AG04450 (cell line): ENCODE data around the gene ITM2C. TPM values are rescaled to one million over a fixed set of nuclear protein-coding genes. Genes with fewer than 3 reads are reported as not detected.

Experiments
- CTCF ChIA-PET: fragments of 300-600, 350-600 bp; formaldehyde crosslinking; extraction: SDS; loops from one replicate; lab custom pipeline; 2022; ENCODE audit warnings: antibody characterized with exemption, inconsistent platforms; lab: Charles Lee
- POLR2A ChIA-PET: fragments of 350-600 bp; formaldehyde crosslinking; extraction: SDS; loops from one replicate; lab custom pipeline; 2021; ENCODE audit warnings: antibody characterized with exemption, inconsistent platforms; lab: Yijun Ruan, JAX
- DNase-seq: peaks from one replicate; pipeline ENCODE4 v3.0.0-alpha.2; 2011; ENCODE audit warnings: low read depth, low spot score
- H3K27ac ChIP-seq: one replicate; pipeline ENCODE4 v1.5.1; 2012; ENCODE audit warnings: low read depth, low read length, control low read depth
- H3K27me3 ChIP-seq: one replicate; pipeline ENCODE4 v1.6.0; 2012; ENCODE audit warnings: low read length; ENCODE audit not compliant: control insufficient read depth, insufficient read depth
- H3K4me3 ChIP-seq: 2 replicates; pipeline ENCODE4 v1.5.1; 2011; ENCODE audit warnings: mild to moderate bottlenecking, low read depth, low read length, control low read depth
- H3K9me3 ChIP-seq: 2 replicates; pipeline ENCODE4 v1.5.1; 2012; ENCODE audit warnings: low read length; ENCODE audit not compliant: control insufficient read depth, insufficient read depth
- CTCF ChIP-seq: IDR thresholded peaks from 2 replicates; pipeline ENCODE4 v1.5.1; 2011; ENCODE audit warnings: low read depth, low read length, control low read depth, inconsistent platforms
- polyA plus RNA-seq: library from polyadenylated mRNA; depleted of rRNA; stranded (reverse); fragments of >200 nt; gene quantifications from 2 replicates; pipeline ENCODE4 v1.2.3, GENCODE V29; 2011; rRNA removed

ITM2C gene
- polyA plus RNA-seq, 1 experiment = 371 TPM

- peaks cover 32% of the 10 kb centered on the region for H3K27me3 ChIP-seq
- DNase-seq = no peak
- POLR2A ChIA-PET = no interaction called here
- CTCF ChIA-PET = interaction anchor here (0.6 to 1.6 kb wide), 2 partner anchors 59 to 106 kb away, joined by 5 to 9 read pairs; no protein-coding TSS in a partner anchor
- H3K9me3 ChIP-seq = no peaks in the 10 kb centered on the region; the same call in 1 of the 2 replicates
- H3K4me3 ChIP-seq = no peak overlapping the region
- no peak for TF ChIP-seq CTCF
- no peak overlapping the region for H3K27ac ChIP-seq
Observed at GRCh38 chr2:230927711-230928341, 63.1 kb downstream of the ITM2C start.

Other genes starting within 250 kb of the ITM2C start
- 60.1 and 72.7 TPM in 2 replicates for gene CAB39, start 152.1 kb upstream of the ITM2C start, polyA plus RNA-seq
- gene GPR55, start 60.3 kb downstream of the ITM2C start, polyA plus RNA-seq = not detected in 2 replicates
- gene SPATA3, start 131.2 kb downstream of the ITM2C start, polyA plus RNA-seq = not detected in 2 replicates
- 0.02 TPM in 1 of 2 replicates, not detected in the other for gene C2orf72, start 172.6 kb downstream of the ITM2C start, polyA plus RNA-seq
- 203 and 211 TPM in 2 replicates for gene PSMD1, start 191.9 kb downstream of the ITM2C start, polyA plus RNA-seq